SKM-1 (cell line): Measurements from ENCODE around the gene MRPL20.
A peak's percentile ranks its signal among the peaks of the same experiment; 100 is the strongest.
"Not testable (repeated sequence)": the region's sequence is repeated elsewhere in the genome, so short reads cannot be mapped to it uniquely, and the experiment has no call there.

ENCODE experiments used
- DNase-seq: peaks from one replicate; lab custom pipeline; 2025; ENCODE audit not compliant: unreplicated experiment; lab: John Stamatoyannopoulos, UW

The MRPL20 gene

GRCh38 chr1:1406821-1407635 lies at the start of gene MRPL20:
Gene MRPL20 (minus strand): TSS chr1:1407293. CDS start chr1:1407217, 76 bp downstream.
- peak; percentile 61 for DNase-seq

DNA sequence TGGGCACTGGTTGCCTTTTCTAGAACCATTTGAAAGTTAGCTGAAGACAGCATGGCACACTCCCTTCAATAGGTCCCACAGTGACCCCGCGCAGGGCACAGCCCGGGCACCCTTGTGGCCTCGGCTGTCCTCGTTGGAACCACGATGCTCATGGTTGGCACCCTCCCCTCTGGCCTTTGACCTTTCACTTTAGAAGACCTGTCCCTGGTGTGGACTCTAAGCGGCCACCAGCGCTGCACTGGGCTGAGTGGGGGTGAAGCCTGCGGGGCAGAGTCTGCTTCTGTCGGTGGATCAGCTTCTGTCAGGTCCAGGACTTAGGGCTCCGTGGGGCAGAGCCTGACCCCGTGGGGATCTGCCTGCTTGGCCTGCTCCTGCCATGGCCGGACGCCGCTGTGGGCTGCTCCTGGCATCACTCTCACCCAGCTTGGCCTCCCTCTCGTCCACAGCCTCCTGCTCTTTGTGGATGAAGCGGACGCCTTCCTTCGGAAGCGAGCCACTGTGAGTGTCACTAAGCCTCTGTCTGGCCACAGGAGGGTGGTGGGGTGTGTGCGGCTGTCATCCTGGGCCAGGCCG lies 49.7 kb upstream of the MRPL20 start:
- not testable (repeated sequence) for DNase-seq

DNA sequence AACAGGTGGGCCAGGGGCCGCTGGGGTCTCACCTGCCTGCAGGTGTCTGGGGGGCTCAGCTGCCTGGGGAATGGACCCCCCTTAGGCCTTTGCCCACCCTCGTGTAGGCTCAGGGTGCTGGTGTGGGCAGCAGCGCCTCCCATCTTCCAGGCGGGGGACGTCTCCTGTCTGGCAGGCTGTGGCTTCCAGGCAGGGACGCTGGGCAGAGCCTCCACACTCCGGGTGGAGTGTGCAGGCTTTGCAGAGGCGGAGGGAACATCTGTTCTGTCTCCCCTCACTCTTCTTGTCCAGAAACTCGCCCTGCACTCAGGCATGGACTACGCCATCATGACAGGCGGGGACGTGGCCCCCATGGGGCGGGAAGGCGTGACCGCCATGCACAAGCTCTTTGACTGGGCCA lies 48.8 kb upstream of the MRPL20 start:
- DNase-seq: not testable (repeated sequence)

- DNase-seq: no peak
Observed at GRCh38 chr1:1455366-1455884, 48.3 kb upstream of the MRPL20 start.

DNA sequence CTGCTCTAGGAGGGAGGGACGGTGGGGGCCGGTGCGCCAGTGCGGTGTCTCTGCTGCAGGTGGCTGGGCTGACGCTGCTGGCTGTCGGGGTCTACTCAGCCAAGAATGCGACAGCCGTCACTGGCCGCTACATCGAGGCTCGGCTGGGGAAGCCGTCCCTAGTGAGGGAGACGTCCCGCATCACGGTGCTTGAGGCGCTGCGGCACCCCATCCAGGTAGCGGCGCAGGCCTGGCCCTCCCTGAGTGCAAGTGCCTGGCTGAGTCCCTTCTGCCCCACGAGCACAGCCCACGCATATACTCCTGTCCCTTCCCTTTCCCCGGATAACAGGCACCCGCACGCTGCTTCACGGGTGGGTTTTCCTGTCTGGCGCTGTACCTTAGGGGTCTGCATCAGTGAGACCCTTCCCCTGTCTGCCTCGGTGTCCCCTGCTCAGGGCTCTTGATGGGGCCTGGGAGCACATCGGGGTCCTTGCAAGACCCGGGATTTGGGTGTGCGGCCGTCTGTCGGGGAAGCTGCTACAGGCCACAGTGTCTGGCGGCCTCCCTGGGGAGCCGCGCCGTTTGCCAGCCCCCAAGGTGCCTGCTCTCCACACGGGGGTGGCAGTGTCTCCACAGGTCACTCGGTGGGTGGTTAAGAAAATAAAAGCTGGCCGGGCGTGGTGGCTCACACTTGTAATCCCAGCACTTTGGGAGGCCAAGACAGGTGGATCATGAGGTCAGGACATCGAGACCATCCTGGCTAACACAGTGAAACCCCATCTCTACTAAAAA lies 47.4 kb upstream of the MRPL20 start:
- DNase-seq: not testable (repeated sequence)

GRCh38 chr1:1452882-1453281 lies 45.8 kb upstream of the MRPL20 start:
- no peak for DNase-seq

- DNase-seq: not testable (repeated sequence)
Observed at GRCh38 chr1:1452365-1452739, 45.3 kb upstream of the MRPL20 start.

GRCh38 chr1:1451696-1452364 lies 44.7 kb upstream of the MRPL20 start:
- no peak for DNase-seq

GRCh38 chr1:1450616-1451015 lies 43.5 kb upstream of the MRPL20 start:
- not testable (repeated sequence) for DNase-seq

DNA sequence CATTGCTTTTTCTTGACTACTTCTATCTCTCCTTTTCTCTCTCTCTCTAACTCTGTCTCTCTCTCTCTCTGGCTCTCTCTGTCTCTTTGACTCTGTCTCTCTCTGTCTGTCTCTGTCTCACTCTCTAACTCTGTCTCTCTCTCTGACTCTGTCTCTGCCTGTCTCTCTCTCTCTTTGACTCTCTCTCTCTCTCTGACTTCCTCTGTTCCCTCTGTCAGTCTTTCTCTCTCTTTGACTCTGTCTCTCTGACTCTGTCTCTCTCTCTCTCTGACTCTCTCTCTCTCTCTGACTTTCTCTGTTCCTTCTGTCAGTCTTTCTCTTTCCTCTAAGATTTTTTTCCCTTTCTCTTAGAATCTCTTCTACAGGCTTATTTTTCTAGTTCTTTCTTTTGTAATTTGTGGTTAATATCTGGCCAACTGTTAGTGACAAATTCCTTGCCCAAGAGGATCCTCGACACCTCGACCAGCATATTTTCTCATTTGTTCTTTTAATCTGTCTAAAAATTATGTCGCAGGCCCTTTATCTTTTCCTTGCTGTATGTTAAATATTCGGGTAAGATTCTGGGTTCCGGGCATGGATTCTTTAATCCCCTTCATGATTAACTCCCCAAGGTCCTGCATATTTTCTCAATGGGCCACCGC lies 42.1 kb upstream of the MRPL20 start, which contains the start of gene ATAD3C:
TSS of gene ATAD3C (plus strand) at position 591 of the 641 bp plus-strand sequence. CDS start 995 bp downstream, outside the sequence.
- no peak for DNase-seq

DNA sequence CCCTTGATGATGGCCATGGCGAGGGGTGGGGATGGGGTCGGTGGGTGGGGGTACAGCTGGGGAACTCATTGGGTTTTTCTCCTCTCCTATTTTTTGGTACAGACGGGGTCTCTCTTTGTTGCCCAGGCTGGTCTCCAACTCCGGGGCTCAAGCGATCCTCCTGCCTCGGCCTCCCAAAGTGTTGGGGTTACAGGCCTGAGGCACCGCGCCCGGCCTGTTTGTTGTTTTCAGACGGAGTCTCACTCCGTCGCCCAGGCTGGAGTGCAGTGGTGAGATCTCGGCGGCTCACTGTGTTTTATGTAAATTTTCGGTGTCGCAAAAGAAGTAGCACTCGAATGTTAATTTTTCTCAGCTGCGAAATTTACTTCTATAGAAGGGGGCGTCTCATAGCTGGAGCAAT lies 39.5 kb upstream of the MRPL20 start:
- DNase-seq: not testable (repeated sequence)

GRCh38 chr1:1442069-1442770 lies 35.1 kb upstream of the MRPL20 start:
- no peak for DNase-seq

- DNase-seq: no peak
Observed at GRCh38 chr1:1441002-1441888, 34.2 kb upstream of the MRPL20 start.

DNA sequence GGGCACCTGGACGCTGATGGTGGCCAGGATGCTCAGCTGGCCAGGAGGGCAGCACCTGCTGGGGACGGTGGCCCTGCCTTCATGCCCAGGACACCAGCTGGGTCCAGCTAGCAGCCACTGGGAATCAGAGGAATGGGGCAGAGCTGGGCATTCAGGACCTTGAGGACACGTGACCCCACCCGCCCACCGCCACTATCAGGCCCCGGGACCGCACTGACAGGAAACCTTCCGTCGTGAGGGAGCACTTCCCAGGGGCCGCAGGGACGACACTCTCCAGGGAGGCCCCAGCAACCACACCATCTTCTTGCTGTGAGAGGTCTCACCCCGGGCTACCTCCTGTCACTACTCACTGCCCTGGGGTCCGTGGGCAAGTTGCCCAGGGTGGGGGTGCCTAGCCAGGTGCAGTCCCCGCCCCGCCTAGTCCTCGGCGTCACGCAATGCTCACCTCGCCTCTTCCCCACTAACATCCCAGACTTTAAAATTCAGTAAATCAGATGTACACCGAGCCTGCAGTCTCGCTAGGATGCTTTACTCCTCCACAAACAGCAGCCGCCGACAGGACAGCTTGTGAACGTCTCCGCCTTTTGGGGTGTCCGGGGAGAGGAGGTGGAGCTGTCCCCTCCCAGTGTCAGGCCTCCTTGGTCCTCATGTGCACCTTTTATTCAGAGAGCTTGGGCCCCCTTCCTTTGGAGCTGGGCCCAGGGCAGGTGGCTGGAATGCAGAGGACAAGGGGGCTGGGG lies 33.3 kb upstream of the MRPL20 start:
- DNase-seq: no peak

DNA sequence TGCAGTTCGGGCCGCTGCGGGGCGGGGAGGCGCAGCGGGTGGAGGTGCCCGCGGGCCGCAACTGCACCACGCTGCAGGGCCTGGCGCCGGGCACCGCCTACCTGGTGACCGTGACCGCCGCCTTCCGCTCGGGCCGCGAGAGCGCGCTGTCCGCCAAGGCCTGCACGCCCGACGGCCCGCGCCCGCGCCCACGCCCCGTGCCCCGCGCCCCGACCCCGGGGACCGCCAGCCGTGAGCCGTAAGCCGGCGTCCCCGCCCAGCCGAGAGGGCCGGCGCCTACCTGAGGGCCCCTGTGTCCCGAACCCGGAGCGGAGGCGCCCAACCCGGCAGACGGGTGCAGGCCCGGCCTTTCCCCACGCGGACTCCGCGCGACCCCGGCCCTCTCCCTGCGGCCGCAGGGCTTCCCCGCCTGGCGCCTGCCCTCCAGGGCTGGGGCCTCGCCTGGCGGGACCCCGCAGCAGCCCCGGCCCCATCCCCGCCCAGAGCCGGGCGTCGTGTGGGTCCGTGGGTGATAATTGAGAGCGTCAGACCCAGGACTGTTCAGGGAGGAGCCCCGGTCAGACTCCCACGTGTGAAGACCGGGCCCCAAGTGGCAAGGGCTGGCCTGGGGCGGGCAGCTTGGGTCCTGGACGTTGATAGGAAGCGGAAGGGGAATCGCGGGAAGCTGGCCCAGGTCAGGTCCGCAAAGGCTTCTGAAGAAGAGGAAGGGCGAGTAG lies 32.6 kb upstream of the MRPL20 start:
- no peak for DNase-seq

GRCh38 chr1:1438531-1439381 lies 31.7 kb upstream of the MRPL20 start:
- no peak for DNase-seq
